Osteoblast (primary cell): Measurements from ENCODE around the gene HOXA9. TPM values are rescaled to one million over a fixed set of nuclear protein-coding genes. Genes with fewer than 3 reads are reported as not detected.
A peak's percentile ranks its signal among the peaks of the same experiment; 100 is the strongest.

Experiments
- DNase-seq: peaks from one replicate; pipeline ENCODE4 v3.0.0; 2011; ENCODE audit warnings: low spot score, mixed read lengths; ENCODE audit not compliant: insufficient read length; ENCODE audit errors: missing footprints
- H2AFZ ChIP-seq: 2 replicates; pipeline ENCODE4 v1.6.0; 2011; ENCODE audit warnings: mild to moderate bottlenecking, low read length
- H3K27ac ChIP-seq: 2 replicates; pipeline ENCODE4 v1.5.1; 2011; ENCODE audit warnings: mild to moderate bottlenecking, low read depth, low read length, moderate library complexity
- H3K27me3 ChIP-seq: 2 replicates; pipeline ENCODE4 v1.6.0; 2012; ENCODE audit warnings: mild to moderate bottlenecking, control low read depth, inconsistent platforms, low read length, moderate library complexity; ENCODE audit not compliant: insufficient read depth
- H3K36me3 ChIP-seq: 2 replicates; pipeline ENCODE4 v1.5.1; 2011; ENCODE audit warnings: mild to moderate bottlenecking, low read length, control low read depth, moderate library complexity; ENCODE audit not compliant: insufficient read depth
- H3K4me1 ChIP-seq: 2 replicates; pipeline ENCODE4 v1.5.1; 2011; ENCODE audit warnings: mild to moderate bottlenecking, low read length, control low read depth, moderate library complexity; ENCODE audit not compliant: insufficient read depth
- H3K4me2 ChIP-seq: 2 replicates; pipeline ENCODE4 v1.6.0; 2011; ENCODE audit warnings: mild to moderate bottlenecking, low read length; ENCODE audit not compliant: insufficient read depth
- H3K4me3 ChIP-seq: fragments of 200-600 bp; sonication (generic); 3 replicates; pipeline ENCODE4 v1.5.1; 2012; ENCODE audit warnings: mild to moderate bottlenecking, low read length, inconsistent platforms; ENCODE audit not compliant: insufficient read depth
- H3K79me2 ChIP-seq: 2 replicates; pipeline ENCODE4 v1.6.0; 2012; ENCODE audit warnings: mild to moderate bottlenecking, low read length, control low read depth, inconsistent platforms; ENCODE audit not compliant: insufficient read depth
- H3K9me3 ChIP-seq: 2 replicates; pipeline ENCODE4 v1.5.1; 2011; ENCODE audit warnings: low read depth, low read length, control low read depth
- H4K20me1 ChIP-seq: 2 replicates; pipeline ENCODE4 v1.6.0; 2012; ENCODE audit warnings: mild to moderate bottlenecking, low read length, control low read depth; ENCODE audit not compliant: insufficient read depth
- CTCF ChIP-seq: IDR thresholded peaks from 2 replicates; pipeline ENCODE4 v1.5.1; 2011; ENCODE audit warnings: mild to moderate bottlenecking, low read depth, low read length, moderate library complexity; ENCODE audit errors: extremely low read depth
- total RNA-seq: library from RNA; depleted of rRNA; stranded (reverse); fragments of >200 nt; gene quantifications from 2 replicates; pipeline ENCODE4 v1.2.3, GENCODE V29; 2012

Gene HOXA9
- total RNA-seq, 1 donor, result 19.5 TPM

GRCh38 chr7:27116031-27116961 is 49.0 kb downstream of the HOXA9 start:
- H2AFZ ChIP-seq, result no peak overlapping the region
- peaks cover 18% of the 10 kb centered on the region for H4K20me1 ChIP-seq
- no peak for TF ChIP-seq CTCF
- H3K79me2 ChIP-seq, result peaks cover 19% of the 10 kb centered on the region
- no peaks in the 10 kb centered on the region for H3K27me3 ChIP-seq
- H3K9me3 ChIP-seq, result no peaks in the 10 kb centered on the region
- peaks cover 8% of the 10 kb centered on the region for H3K36me3 ChIP-seq
- peaks cover 34% of the 10 kb centered on the region for H3K4me1 ChIP-seq
- DNase-seq, result no peak
- H3K4me2 ChIP-seq, result no peak overlapping the region
- H3K4me3 ChIP-seq, result no peak overlapping the region
- H3K27ac ChIP-seq, result no peak overlapping the region

- Histone ChIP-seq H3K9me3 (no peaks in the 10 kb centered on the region), H3K4me3 (peak overlapping the region; percentile 43), H3K27me3 (no peaks in the 10 kb centered on the region), H4K20me1 (peaks cover 18% of the 10 kb centered on the region), H2AFZ (no peak overlapping the region), H3K79me2 (peaks cover 19% of the 10 kb centered on the region), H3K27ac (peak overlapping the region; percentile 53), H3K4me1 (peaks cover 42% of the 10 kb centered on the region), H3K4me2 (peak overlapping the region; percentile 71), H3K36me3 (peaks cover 8% of the 10 kb centered on the region)
- peak; percentile 93 for DNase-seq
- no peak for TF ChIP-seq CTCF
These were observed 49.9 kb downstream of the HOXA9 start for GRCh38 chr7:27115221-27116026.

- TF ChIP-seq CTCF, result no peak
- Histone ChIP-seq H3K79me2 (peaks cover 20% of the 10 kb centered on the region), H3K4me1 (peaks cover 44% of the 10 kb centered on the region)
These were observed 50.5 kb downstream of the HOXA9 start for GRCh38 chr7:27114881-27115220.

More at GRCh38 chr7:27114881-27115220, 50.5 kb downstream of the HOXA9 start:
- H3K36me3 ChIP-seq, result peaks cover 8% of the 10 kb centered on the region
- H4K20me1 ChIP-seq, result peaks cover 17% of the 10 kb centered on the region
- peak overlapping the region; percentile 51 for H3K27ac ChIP-seq
- H2AFZ ChIP-seq, result no peak overlapping the region
- no peaks in the 10 kb centered on the region for H3K27me3 ChIP-seq
- peak overlapping the region; percentile 71 for H3K4me2 ChIP-seq
- peak overlapping the region; percentile 43 for H3K4me3 ChIP-seq
- no peak for DNase-seq
- no peaks in the 10 kb centered on the region for H3K9me3 ChIP-seq
